ENCODE results near the gene MYOC. TPM values are rescaled to one million over a fixed set of nuclear protein-coding genes. Genes with fewer than 3 reads are reported as not detected.

The MYOC gene
- total RNA-seq, 4 donors from 2014 or later = 5.0 to 17.4 (median 8.6) TPM

DNA sequence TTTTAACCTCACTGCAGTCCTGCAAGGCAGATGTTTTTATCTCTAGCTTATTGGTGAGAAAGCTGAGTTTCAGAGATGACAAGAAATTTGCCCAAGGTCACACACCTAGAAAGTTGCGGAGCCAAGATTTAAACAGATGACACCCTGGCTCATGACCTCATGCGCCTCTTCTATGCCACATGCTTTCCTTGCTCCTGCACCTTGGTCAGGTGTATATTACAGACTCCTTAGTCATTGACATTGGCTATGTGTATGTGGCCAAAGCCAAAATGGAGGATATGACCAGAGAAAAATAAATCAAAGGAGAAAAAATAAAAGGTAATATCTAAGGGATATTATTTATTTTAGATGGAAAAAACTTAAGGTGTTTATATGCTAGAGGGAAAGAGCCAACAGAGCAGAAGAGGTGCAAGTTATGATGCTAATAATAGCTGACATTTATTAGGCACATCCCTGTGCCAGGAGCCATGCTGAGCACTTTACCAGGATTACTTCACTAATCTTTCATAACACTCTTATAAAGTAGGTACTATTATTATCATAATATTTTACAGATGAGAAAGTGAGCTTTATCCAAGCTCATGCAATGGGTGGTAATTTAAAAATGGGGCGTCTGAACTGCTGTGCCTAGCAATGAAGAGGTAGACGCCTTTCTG is 13.8 kb upstream of the MYOC start:
- TF ChIP-seq, protein P1, sequence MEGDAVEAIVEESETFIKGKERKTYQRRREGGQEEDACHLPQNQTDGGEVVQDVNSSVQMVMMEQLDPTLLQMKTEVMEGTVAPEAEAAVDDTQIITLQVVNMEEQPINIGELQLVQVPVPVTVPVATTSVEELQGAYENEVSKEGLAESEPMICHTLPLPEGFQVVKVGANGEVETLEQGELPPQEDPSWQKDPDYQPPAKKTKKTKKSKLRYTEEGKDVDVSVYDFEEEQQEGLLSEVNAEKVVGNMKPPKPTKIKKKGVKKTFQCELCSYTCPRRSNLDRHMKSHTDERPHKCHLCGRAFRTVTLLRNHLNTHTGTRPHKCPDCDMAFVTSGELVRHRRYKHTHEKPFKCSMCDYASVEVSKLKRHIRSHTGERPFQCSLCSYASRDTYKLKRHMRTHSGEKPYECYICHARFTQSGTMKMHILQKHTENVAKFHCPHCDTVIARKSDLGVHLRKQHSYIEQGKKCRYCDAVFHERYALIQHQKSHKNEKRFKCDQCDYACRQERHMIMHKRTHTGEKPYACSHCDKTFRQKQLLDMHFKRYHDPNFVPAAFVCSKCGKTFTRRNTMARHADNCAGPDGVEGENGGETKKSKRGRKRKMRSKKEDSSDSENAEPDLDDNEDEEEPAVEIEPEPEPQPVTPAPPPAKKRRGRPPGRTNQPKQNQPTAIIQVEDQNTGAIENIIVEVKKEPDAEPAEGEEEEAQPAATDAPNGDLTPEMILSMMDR (IDR thresholded peaks at IDR 0.05 in 4 of 5, conservative IDR thresholded peaks at IDR 0.05 in 1 of 5) = no peak
- no peak for TF ChIP-seq POLR2A (IDR thresholded peaks at IDR 0.05)
- intact Hi-C loops (cut with DNase I; ENCODE audit: low total_unique reads) = loop anchor here (5.0 kb wide), 1 partner anchor 76 kb away; the partner anchor contains the start of gene VAMP4
- in situ Hi-C loops (cut with MboI; ENCODE audit: low sequenced_read_pairs in 4 of 4) = no loop called here
- H3K4me3 ChIP-seq = peak overlapping the region in 1 of 4 donors; percentile 0
- H3K27me3 ChIP-seq = no peaks in the 10 kb centered on the region
- H3K36me3 ChIP-seq = no peaks in the 10 kb centered on the region
- ATAC-seq (peak; percentile 77 to 91), DNase-seq (no peak)
- peak overlapping the region; percentile 44 to 62 (median 58) for H3K27ac ChIP-seq
- peaks cover 16 to 35% of the 10 kb centered on the region in 2 donors for H3K4me1 ChIP-seq
- no peaks in the 10 kb centered on the region for H3K9me3 ChIP-seq

DNA sequence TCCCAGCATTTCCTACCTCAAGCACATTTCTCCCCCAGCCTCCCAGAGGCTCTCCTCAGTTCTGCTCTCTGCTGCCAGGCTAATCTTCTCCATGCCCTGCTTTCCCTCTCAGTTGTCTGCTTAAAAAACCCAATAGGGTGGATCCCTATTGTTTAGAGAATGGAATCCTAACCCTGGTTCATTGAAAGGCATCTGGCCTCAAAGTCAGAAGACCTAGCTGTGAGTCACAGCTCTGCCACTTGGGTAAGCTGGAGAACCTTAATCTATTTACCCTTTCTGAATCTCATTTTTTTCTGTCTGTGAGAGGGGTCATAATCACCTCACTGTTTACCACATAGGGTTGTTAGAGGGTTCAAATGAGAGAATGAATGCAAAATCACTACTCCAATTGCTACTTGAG is 12.5 kb upstream of the MYOC start:
- no peak for ATAC-seq
- intact Hi-C loops (cut with DNase I; ENCODE audit: low total_unique reads) = loop anchor here (5.0 kb wide), 1 partner anchor 77 kb away; the partner anchor contains the start of gene VAMP4

DNA sequence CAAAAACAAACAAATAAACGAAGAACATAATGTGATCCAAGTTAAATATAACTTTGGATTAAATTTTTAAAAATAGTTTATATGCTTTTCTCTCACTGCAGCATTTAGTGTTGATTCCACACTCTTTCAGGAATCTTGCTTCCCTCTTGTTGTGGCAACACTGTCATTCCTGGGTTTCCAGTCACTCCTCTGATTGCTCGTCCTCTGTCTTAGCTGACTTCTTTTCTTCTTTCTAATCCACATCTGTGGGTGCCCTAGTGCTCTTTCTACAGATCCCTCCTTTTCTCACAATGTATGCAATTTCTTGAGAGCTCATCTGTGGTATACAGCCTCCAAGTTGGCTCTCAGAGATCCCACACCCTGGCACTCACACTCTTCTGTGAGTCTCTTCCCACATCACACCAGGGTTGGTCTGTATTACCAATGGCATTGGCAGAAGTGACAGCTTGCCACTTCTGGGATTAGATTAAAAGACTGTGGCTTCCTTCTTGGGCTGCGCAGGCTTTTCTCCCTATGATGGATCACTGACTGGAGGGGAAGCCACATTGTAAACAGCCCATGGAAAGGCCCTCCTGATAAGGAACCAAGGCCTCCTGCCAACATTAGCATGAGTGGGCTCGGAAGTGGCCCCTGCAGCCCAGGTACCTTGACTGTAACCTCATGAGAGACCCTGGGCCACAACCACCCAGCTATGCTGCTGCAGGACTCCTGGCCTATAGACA is 11.5 kb upstream of the MYOC start:
- intact Hi-C loops (cut with DNase I; ENCODE audit: low total_unique reads) = no loop called here
- Histone ChIP-seq H3K4me3 (no peak overlapping the region), H3K4me1 (peaks cover 16 to 35% of the 10 kb centered on the region in 2 donors), H3K36me3 (no peaks in the 10 kb centered on the region), H3K27me3 (no peaks in the 10 kb centered on the region), H3K27ac (peak overlapping the region; percentile 31 to 52 (median 40)), H3K9me3 (no peaks in the 10 kb centered on the region)
- no peak for DNase-seq
- TF ChIP-seq, protein P1 (IDR thresholded peaks at IDR 0.05 in 4 of 5, conservative IDR thresholded peaks at IDR 0.05 in 1 of 5) = no peak
- TF ChIP-seq POLR2A (IDR thresholded peaks at IDR 0.05) = no peak
- ATAC-seq = no peak
- in situ Hi-C loops (cut with MboI; ENCODE audit: low sequenced_read_pairs in 4 of 4) = no loop called here

More for the DNA sequence above, 12.5 kb upstream of the MYOC start:
- H3K27me3 ChIP-seq = no peaks in the 10 kb centered on the region
- no peak for DNase-seq
- no peaks in the 10 kb centered on the region for H3K36me3 ChIP-seq
- peak overlapping the region in 1 of 4 donors; percentile 6 for H3K27ac ChIP-seq
- in situ Hi-C loops (cut with MboI; ENCODE audit: low sequenced_read_pairs in 4 of 4) = no loop called here
- no peak overlapping the region for H3K4me3 ChIP-seq
- TF ChIP-seq POLR2A (IDR thresholded peaks at IDR 0.05) = no peak
- TF ChIP-seq, protein P1 (IDR thresholded peaks at IDR 0.05 in 4 of 5, conservative IDR thresholded peaks at IDR 0.05 in 1 of 5) = no peak
- no peaks in the 10 kb centered on the region for H3K9me3 ChIP-seq
- H3K4me1 ChIP-seq = peaks cover 16 to 35% of the 10 kb centered on the region in 2 donors

DNA sequence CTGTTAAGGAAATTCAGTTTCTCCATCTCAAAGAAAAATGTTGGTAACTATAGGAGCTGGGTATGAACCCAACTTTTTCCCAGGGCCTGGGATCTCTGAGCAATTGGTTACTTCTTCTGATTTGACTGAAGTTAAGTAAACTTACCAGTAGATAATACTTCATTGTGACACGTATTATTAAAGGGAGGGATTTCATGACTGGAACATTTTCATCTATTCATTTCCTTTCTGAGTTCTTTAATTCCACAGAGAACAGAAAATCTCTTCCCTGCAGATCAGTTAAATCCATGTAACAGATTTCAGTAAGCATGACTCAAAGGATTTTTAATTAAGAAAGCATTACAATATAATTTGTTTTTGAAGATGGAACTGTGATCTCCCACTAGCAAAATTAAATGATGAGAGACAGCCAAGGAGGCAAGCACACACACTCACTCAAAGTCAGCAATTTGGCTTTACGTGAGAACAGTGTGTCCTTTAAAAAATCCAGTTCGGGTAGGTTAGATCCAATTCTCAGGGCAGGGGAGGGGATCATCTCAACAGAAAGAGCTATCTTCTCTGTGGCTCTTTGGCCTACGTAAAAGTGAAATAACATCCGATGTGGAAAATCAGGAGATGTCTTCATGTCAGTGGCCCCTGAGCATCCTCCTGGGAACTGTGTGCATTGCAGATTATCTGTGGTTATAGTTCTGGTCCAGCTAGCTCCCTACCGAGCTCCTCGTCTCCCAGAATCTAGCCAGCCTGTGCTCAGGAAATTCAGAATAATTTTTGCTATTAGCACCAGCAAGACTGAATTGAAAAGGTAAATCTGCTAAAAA is 10.8 kb upstream of the MYOC start:
- intact Hi-C loops (cut with DNase I; ENCODE audit: low total_unique reads) = no loop called here
- H3K9me3 ChIP-seq = no peaks in the 10 kb centered on the region
- ATAC-seq (peak in 1 of 2 donors; percentile 38), DNase-seq (no peak)
- in situ Hi-C loops (cut with MboI; ENCODE audit: low sequenced_read_pairs in 4 of 4) = no loop called here
- TF ChIP-seq, protein P1 (IDR thresholded peaks at IDR 0.05 in 4 of 5, conservative IDR thresholded peaks at IDR 0.05 in 1 of 5) = no peak
- TF ChIP-seq POLR2A (IDR thresholded peaks at IDR 0.05) = no peak
- H3K27me3 ChIP-seq = no peaks in the 10 kb centered on the region
- no peak overlapping the region for H3K4me3 ChIP-seq
- H3K4me1 ChIP-seq = peaks cover 16 to 35% of the 10 kb centered on the region in 2 donors
- H3K27ac ChIP-seq = peak overlapping the region; percentile 31 to 52 (median 40)
- H3K36me3 ChIP-seq = no peaks in the 10 kb centered on the region
